ENCODE measurements around the gene PERCC1. TPM values are rescaled to one million over a fixed set of nuclear protein-coding genes. Genes with fewer than 3 reads are reported as not detected.
"Not testable (repeated sequence)": the region's sequence is repeated elsewhere in the genome, so short reads cannot be mapped to it uniquely, and the experiment has no call there.

Gene PERCC1
- total and polyA plus RNA-seq, 2 of the 4 experiments (the other 2 are of a cell fraction): not detected

- H4K91ac ChIP-seq (ENCODE audit: insufficient read depth, low read depth, low read length); H3K9ac ChIP-seq (ENCODE audit: low read depth, low read length); H2BK5ac ChIP-seq (ENCODE audit: low read depth, low read length, poor library complexity, severe bottlenecking); H3K9me3 ChIP-seq (ENCODE audit: control insufficient read depth, insufficient read depth, low read length); H2AK9ac ChIP-seq (replicated peaks; ENCODE audit: low read depth, low read length, poor library complexity); H3K27ac ChIP-seq (ENCODE audit: insufficient read depth, low read length); H3K56ac ChIP-seq (ENCODE audit: extremely low read depth, insufficient read depth, low read length); H3K27me3 ChIP-seq (ENCODE audit: control insufficient read depth, insufficient read depth, low read length); H3K18ac ChIP-seq (ENCODE audit: low read depth, low read length); H4K20me1 ChIP-seq (ENCODE audit: insufficient read depth, low read length); dilution Hi-C loops (cut with HindIII; ENCODE audit: low sequenced_read_pairs, unreplicated experiment); H2AFZ ChIP-seq (replicated peaks; ENCODE audit: low read length, poor library complexity); H3K9me1 ChIP-seq (ENCODE audit: insufficient read depth, low read length); H4K8ac ChIP-seq (ENCODE audit: low read depth in 2 of 2, low read length in 2 of 2); intact Hi-C loops (cut with micrococcal nuclease); H3K4me3 ChIP-seq (ENCODE audit: insufficient read depth, low read depth, low read length); H3K4me1 ChIP-seq (ENCODE audit: control insufficient read depth, insufficient read depth, low read length); H3K36me3 ChIP-seq (ENCODE audit: control insufficient read depth, insufficient read depth, low read length); BruUV-seq (replicated peaks); H2BK120ac ChIP-seq (ENCODE audit: low read depth, low read length); ATAC-seq (ENCODE audit: low read depth); CTCF ChIA-PET; H3K79me1 ChIP-seq (ENCODE audit: low read depth in 1 of 2, low read length in 2 of 2); H3K4me2 ChIP-seq (ENCODE audit: low read depth, low read length); H2AK5ac ChIP-seq (ENCODE audit: low read depth, low read length); H3K4ac ChIP-seq (ENCODE audit: low read depth, low read length); H4K5ac ChIP-seq (ENCODE audit: low read depth, low read length); POLR2A ChIA-PET (ENCODE audit: unreplicated experiment); H2BK20ac ChIP-seq (ENCODE audit: low read depth, low read length); in situ Hi-C loops (cut with MboI; ENCODE audit: low sequenced_read_pairs); DNase-seq; H3K14ac ChIP-seq (replicated peaks; ENCODE audit: low read depth, low read length); H2BK15ac ChIP-seq (ENCODE audit: low read depth, low read length); H3K23ac ChIP-seq (ENCODE audit: low read depth, low read length): not testable (repeated sequence)
- 100% methylated on average over 1 of the region's 4 CpGs; no CpG with 5 or more reads in 1 of the 2 experiments for WGBS, 2 experiments (ENCODE audit: extremely low coverage in 2 of 2, insufficient read length in 1 of 2)
These were observed 8.8 kb downstream of the PERCC1 start for GRCh38 chr16:1439699-1440074.

Data from IMR-90 (cell line).